Amniotic epithelial cell (primary cell): ENCODE measurements around the gene GRM8.

Experiments
- DNase-seq: peaks from one replicate; pipeline ENCODE4 v3.0.0-alpha.2; 2010; ENCODE audit warnings: low read depth

GRM8 gene

DNA sequence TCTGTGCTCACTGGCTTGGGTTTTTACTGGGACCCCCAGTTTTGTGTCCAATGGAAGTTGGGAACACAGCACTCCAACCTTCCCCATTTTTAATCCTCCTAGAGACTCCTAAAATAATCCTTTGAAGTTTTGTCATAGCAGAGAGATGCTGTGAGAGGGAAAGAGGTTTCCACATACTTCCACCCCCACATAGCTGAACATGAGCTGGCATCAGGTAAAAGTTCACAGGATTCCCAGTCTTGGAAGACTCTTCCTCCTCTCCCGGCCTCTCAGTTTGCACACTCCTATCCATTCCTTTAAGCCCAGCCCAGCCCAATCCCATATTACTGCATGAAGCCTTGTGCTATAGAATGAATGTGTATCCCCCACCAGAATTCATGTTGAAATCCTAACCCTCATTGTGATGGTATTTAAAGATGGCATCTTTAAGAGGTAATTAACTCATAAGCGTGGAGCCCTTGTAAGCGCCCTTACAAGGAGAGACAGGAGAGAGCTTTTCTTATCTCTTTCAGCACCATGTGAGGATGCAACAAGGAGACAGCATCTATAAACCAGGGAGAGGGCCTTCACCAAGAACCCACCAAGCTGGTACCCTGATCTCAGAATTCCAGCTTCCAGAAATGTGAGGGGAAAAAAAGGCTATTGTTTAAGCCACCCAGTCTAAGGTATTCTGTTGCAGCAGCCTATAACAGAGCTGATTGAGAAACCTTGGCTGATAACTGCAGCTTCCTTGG lies 22.4 kb downstream of the GRM8 start:
- no peak for DNase-seq

DNA sequence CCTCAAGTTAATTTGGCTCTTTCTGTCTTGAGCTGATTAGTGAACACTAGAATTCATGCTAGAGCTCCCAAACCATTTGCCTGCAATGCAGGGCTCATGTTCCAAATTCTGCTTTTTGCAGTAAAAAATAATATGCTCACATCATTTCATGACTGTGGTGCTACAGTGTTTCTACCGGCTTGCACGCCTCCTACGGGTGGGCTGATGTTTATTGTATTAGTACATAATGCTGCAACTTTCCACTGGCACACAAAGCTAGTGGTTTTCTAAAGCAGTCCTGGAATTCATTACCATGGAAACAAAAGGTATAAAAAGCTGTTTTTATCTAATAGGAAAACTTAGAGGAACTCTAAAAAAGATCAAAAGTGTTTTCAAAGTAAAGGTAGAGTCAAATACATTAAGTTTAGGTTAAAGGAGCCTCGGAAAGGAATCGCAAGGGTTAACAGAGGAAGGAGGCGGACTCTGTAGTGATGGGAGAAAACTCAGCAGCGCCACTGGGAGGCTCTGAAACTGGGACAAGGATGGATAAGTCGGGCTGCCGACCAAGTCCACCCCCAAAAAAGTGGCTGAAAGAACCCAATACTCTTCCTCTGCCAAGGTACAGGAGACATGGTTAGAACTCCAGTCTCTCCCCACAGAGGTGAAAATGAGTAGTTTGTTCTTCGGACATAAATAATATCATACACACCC lies 25.9 kb downstream of the GRM8 start:
- no peak for DNase-seq

DNA sequence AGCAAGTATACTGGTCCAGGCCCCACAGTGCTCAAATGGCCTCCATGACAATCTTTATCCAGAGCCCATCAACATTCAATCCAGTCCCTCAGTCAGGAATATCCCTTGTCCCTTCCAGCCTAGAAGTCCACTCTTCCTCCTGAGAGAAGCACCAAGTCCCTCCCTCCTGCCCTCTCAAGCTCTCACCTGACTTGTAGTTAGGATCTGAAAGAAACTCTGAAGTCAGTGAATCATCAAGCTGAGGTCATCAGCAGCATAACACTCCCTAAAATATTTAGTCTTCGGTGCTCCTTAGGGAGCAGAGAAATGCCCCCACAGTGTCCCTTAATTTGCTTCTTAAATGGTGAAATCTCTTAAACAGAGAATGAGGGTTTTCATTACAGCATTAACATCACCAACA lies 31.0 kb downstream of the GRM8 start:
- DNase-seq: no peak

DNA sequence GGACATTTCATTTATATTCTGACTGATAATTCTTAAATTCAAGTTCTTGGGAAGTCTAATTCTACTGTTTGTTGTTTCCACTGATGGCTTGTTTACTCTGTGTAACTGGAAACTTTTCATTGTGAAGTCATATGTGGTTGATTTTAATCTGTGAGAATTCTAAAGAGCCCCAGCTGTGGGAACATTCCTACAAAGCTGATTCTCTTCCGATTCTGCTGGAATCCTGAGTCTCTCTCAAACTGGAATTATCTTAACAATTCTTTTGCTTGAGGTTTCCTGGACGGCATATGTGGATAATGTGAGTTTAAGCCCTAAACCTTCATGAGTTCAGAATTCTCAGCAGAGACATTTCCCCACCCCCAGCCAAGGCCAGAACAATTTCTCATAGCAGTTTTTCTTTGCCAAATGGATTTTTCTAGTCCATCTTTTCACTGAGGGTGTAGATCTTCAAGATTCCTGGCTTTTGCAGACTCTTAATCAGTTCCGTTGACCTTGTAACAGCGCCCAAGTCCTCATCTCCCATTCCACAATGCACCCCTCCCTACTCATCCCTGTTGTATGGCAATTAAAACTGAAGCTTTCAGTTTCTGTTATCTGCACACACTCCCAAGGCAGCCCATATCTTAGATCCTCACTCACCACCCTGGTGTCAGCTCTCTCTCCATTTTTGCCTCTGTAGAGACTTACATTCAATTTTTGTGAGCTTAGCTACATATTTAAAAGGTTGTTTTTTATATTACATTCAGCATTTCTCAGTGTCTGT lies 37.6 kb downstream of the GRM8 start:
- DNase-seq: no peak

GRCh38 chr7:127209886-127210285 lies 42.9 kb downstream of the GRM8 start:
- DNase-seq: no peak

DNA sequence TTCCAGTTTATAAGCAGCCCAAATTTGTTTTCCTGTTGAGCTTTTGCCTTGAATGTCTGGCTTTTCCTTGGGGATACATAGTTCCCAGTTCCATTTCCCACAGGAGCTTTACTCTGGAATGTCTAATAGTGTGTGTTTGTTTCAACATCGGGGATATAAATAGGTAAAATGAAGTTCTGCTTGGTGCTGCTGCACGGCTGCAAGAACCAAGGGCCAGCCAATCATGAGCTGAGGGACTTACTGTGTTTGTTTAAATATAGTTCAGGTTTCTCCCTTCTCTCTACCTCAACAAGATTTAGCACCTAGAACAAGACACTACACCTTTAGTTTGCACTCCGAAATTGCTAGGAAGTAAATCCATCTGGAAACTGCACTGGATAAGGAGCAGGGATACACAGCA lies 43.9 kb downstream of the GRM8 start:
- DNase-seq: no peak

DNA sequence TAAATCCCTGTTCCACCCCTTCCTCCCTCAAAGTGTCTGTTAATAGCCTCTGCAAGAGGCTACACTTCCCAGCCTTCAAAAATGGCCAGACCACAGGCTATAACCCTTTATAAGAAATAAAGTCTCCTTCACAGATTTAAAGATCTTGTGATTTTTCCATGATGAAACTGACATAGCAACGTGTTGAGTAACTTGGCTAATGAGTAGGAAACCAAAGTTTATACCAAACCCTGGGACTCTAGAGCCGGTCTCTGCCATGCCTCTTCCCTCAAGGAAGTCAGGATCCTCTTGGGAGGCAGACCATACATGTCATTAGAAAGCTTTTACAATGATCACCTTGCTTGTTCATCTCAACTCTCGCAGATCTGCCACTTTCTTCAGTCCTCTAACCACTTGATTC lies 44.4 kb downstream of the GRM8 start:
- no peak for DNase-seq

GRCh38 chr7:127207806-127208205 lies 44.9 kb downstream of the GRM8 start:
- no peak for DNase-seq

GRCh38 chr7:127207230-127207629 lies 45.5 kb downstream of the GRM8 start:
- DNase-seq: no peak

- no peak for DNase-seq
These were observed 58.2 kb downstream of the GRM8 start for GRCh38 chr7:127194571-127194970.

- DNase-seq: no peak
These were observed 62.9 kb downstream of the GRM8 start for GRCh38 chr7:127189886-127190285.

GRCh38 chr7:127189074-127189473 lies 63.7 kb downstream of the GRM8 start:
- no peak for DNase-seq

GRCh38 chr7:127187740-127188139 lies 65.0 kb downstream of the GRM8 start:
- no peak for DNase-seq

- DNase-seq: no peak
These were observed 66.1 kb downstream of the GRM8 start for GRCh38 chr7:127186686-127187085.

DNA sequence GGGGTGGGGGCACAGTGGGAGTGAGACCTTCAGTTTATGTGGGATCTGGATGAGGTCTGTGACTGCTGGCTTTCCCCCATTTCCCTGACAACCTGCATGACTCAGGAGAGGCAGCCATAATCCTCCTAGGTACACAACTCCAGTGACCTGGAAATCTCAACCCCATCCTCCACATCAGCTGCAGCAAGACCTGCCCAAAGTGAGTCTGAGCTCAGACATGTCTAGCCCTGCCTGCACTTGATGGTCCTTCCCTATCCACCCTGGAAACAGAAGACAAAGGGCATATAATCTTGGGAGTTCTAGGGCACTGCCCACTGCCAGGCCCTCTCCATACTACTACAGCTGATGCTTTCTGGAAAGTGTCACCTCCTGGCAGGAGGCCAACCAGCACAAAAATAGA lies 75.6 kb downstream of the GRM8 start:
- DNase-seq: no peak

GRCh38 chr7:127162366-127162765 lies 90.4 kb downstream of the GRM8 start:
- no peak for DNase-seq

DNA sequence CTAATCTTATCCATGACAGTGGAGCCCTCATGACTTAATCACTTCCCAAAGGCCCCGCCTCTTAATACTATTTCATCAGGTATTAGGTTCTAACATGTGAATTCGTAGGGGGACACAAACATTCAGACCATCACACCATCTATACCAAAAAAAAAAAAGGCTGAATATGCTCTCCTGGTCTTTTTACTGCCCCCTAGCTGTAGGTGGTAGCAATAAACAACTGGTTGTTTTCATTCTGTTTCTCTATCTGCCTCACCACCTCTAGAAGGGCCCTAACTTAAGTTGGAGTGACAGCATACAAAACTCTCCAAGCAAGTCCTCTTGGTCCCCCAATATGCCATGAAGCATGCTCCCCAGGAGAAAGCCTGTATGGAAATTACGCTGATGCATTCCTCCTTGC lies 94.1 kb downstream of the GRM8 start:
- no peak for DNase-seq

DNA sequence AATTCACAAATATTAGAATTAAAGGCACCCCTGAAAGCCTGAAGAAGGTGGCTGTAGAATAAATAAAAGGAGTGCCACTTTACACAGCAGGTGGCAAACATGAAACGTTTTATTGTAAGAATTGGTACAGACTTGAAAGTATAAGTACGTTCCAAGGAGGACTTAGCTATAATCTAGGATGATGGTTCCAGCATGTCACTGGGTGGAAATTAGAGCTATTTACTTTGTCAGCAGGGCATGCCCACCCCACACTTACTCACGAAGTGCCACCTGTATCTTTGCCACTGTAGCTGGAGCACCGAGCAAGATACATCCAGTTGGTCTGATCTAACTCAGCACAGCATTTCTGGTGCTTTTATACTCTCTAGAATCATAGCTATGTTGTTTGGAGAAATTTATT lies 97.8 kb downstream of the GRM8 start:
- no peak for DNase-seq

DNA sequence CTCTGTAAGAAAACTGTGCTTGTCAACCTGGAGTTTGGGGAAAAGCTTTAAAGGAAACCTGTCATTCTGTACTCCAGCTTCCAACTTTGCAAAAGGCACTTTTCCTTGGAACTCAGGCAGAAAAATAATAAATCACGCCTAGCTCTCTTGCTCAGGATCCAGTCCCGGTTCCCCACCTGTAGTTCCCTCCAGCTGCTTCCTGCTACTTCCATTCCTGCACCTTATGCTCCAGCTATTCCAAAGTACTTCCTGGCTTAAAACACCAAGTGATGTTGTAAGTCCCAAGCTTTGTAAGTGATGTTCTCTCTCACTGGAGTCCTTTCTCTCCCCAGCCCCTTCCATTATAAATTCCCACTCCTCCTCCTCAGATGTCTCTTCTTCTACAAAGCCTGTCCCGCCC lies 98.6 kb downstream of the GRM8 start:
- no peak for DNase-seq

GRCh38 chr7:127153315-127153714 lies 99.4 kb downstream of the GRM8 start:
- DNase-seq: no peak

GRCh38 chr7:127152423-127152822 lies 100.3 kb downstream of the GRM8 start:
- no peak for DNase-seq

DNA sequence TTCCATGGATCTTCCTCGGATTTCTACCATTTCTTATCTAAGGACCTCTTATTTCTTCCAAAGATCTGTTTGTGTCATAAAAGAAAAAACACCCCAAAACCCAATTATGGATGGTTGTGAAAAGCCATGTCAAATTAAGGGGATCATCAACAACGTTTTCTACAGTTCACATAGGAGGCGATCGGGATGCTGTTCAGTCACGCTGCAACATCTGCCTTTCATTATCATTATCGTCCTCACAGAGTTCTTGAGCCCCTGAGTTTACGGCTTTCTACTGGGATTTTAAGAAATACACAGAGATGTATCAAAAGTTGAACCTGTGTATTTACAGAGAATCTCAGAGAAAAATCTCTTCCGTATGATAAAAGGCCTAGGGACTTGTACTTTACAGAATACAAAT lies 101.4 kb downstream of the GRM8 start:
- no peak for DNase-seq

- DNase-seq: no peak
These were observed 102.2 kb downstream of the GRM8 start for GRCh38 chr7:127150543-127150942.
